T-cell (primary cell): ENCODE data around the gene FBXO42. TPM values are rescaled to one million over a fixed set of nuclear protein-coding genes. Genes with fewer than 3 reads are reported as not detected.

Source experiments
- ATAC-seq, 4 experiments: fragments of 200-7000 bp in 3 of 4; fragments of 150-1000 bp in 1 of 4; cut with Tn5 transposase; replicated peaks in 1 of 4; 1 replicate in 3 of 4; 2 replicates in 1 of 4; pipeline ENCODE4 v1.10.0; 2021; ENCODE audit warnings: moderate library complexity in 3 of 4, mild to moderate bottlenecking in 2 of 4, moderate number of reproducible peaks in 1 of 4
- CTCF ChIA-PET, 2 donors: fragments of 300-600 bp; sonication (Branson Sonifier 250); formaldehyde crosslinking; loops; one replicate each; lab custom pipeline; 2022; ENCODE audit warnings: antibody characterized with exemption in 2 of 2; lab: Charles Lee
- POLR2A ChIA-PET, 2 donors: fragments of 300-600 bp; sonication (Branson Sonifier 250); formaldehyde crosslinking; loops; one replicate each; lab custom pipeline; 2022; ENCODE audit warnings: antibody characterized with exemption in 2 of 2; lab: Charles Lee
- DNase-seq, 35 experiments: peaks; one replicate each; pipeline versions ENCODE4 v3.0.0 to v3.0.0-alpha.2; 2013 to 2023
- H3K27ac ChIP-seq: one replicate; pipeline ENCODE4 v1.5.1; 2013; ENCODE audit warnings: low read length
- H3K27me3 ChIP-seq, 2 experiments: replicated peaks in 1 of 2; 1 replicate in 1 of 2; 2 replicates in 1 of 2; pipeline versions ENCODE4 v1.6.1 to v1.7.0; 2013; ENCODE audit warnings: low read length in 1 of 2, mixed read lengths in 1 of 2; ENCODE audit not compliant: control insufficient read depth in 2 of 2, insufficient read depth in 2 of 2; ENCODE audit errors: extremely low read depth in 1 of 2
- H3K36me3 ChIP-seq, 2 donors: 1 replicate in 1 of 2; 2 replicates in 1 of 2; pipeline versions ENCODE4 v1.6.1 to v1.7.0; 2013; ENCODE audit warnings: low read length in 1 of 2; ENCODE audit not compliant: control insufficient read depth in 2 of 2, insufficient read depth in 1 of 2; ENCODE audit errors: extremely low read depth in 1 of 2
- H3K4me1 ChIP-seq, 2 experiments: 1 replicate in 1 of 2; 2 replicates in 1 of 2; pipeline versions ENCODE4 v1.6.1 to v1.7.0; 2013; ENCODE audit warnings: low read length in 2 of 2, mixed read lengths in 1 of 2; ENCODE audit not compliant: insufficient read depth in 2 of 2, control insufficient read depth in 1 of 2; ENCODE audit errors: extremely low read depth in 1 of 2
- H3K4me3 ChIP-seq, 2 donors: 1 replicate in 1 of 2; 2 replicates in 1 of 2; pipeline versions ENCODE4 v1.5.1 to v1.7.0; 2013; ENCODE audit warnings: mild to moderate bottlenecking in 2 of 2, low read length in 1 of 2, moderate library complexity in 1 of 2; ENCODE audit not compliant: control insufficient read depth in 1 of 2; ENCODE audit errors: extremely low read depth in 1 of 2
- H3K9me3 ChIP-seq: 2 replicates; pipeline ENCODE4 v1.7.0; 2013
- H3K27ac Mint-ChIP-seq, 2 donors: one replicate each; pipeline ENCODE4 v1.8.0; 2020 to 2021; ENCODE audit warnings: mild to moderate bottlenecking in 2 of 2, mixed read lengths in 2 of 2
- H3K27me3 Mint-ChIP-seq, 2 donors: one replicate each; pipeline ENCODE4 v1.8.0; 2021 to 2022; ENCODE audit warnings: mixed read lengths in 2 of 2
- H3K36me3 Mint-ChIP-seq: one replicate; pipeline ENCODE4 v1.8.0; 2021; ENCODE audit warnings: mixed read lengths
- H3K4me1 Mint-ChIP-seq, 3 donors: one replicate each; pipeline ENCODE4 v1.8.0; 2020 to 2022; ENCODE audit warnings: mixed read lengths in 3 of 3, mild to moderate bottlenecking in 1 of 3
- H3K4me3 Mint-ChIP-seq, 3 donors: one replicate each; pipeline ENCODE4 v1.8.0; 2020 to 2022; ENCODE audit warnings: mild to moderate bottlenecking in 3 of 3, mixed read lengths in 3 of 3, moderate library complexity in 3 of 3
- H3K9me3 Mint-ChIP-seq, 3 donors: one replicate each; pipeline ENCODE4 v1.8.0; 2020 to 2022; ENCODE audit warnings: mixed read lengths in 3 of 3
- WGBS: methylation state at CpG from one replicate; pipeline ENCODE4 v1.1.5; 2013; ENCODE audit warnings: missing lambda C conversion rate; ENCODE audit not compliant: insufficient coverage; 5-methylcytosine and 5-hydroxymethylcytosine counted together
- total RNA-seq, 35 experiments: library from RNA in 6 of 35; stranded (reverse) in 6 of 35; fragments of 120-200 nt in 1 of 35; gene quantifications; one replicate each; pipeline versions ENCODE4 v1.2.1 to v1.2.4 and lab custom pipeline; 2013 to 2026

The FBXO42 gene
- total RNA-seq, 5 donors from 2014 or later (not counting 1 experiment from before 2014, with no cell fraction given): 20.6 to 23.4 (median 22.5) TPM

- Mint-ChIP-seq H3K4me3 (peak overlapping the region in 1 of 3 donors; percentile 39), H3K36me3 (peaks cover 23% of the 10 kb centered on the region), H3K27me3 (no peaks in the 10 kb centered on the region), H3K27ac (peak overlapping the region in 1 of 2 donors; percentile 27), H3K9me3 (no peaks in the 10 kb centered on the region), H3K4me1 (peaks cover 73 to 83% (median 81%) of the 10 kb centered on the region in 3 donors)
- Histone ChIP-seq H3K27ac (no peak overlapping the region), H3K27me3 (no peaks in the 10 kb centered on the region), H3K9me3 (no peaks in the 10 kb centered on the region), H3K4me3 (no peak overlapping the region), H3K4me1 (peaks cover 3 to 74% of the 10 kb centered on the region in 2 experiments), H3K36me3 (peaks cover 2 to 9% of the 10 kb centered on the region in 2 donors)
- 100% methylated on average over 1 of the region's 15 CpGs for WGBS
- DNase-seq (no peak), ATAC-seq (no peak)
- POLR2A ChIA-PET: interaction anchor here (0.6 to 0.7 kb wide), 3 partner anchors 18 to 654 kb away, joined by 3 to 4 read pairs (median 4); no protein-coding TSS in a partner anchor
- CTCF ChIA-PET: interaction anchor here in 1 of 2 donors (0.5 kb wide), 1 partner anchor 20 kb away, joined by 4 read pairs; no protein-coding TSS in a partner anchor
Observed at GRCh38 chr1:16375521-16376340, 23.5 kb upstream of the FBXO42 start.

GRCh38 chr1:16374266-16374665 lies 22.0 kb upstream of the FBXO42 start:
- ChIA-PET CTCF (no interaction called here), POLR2A (interaction anchor here (0.6 to 1.1 kb wide), 2 partner anchors 12 to 13 kb away, joined by 3 read pairs; no protein-coding TSS in a partner anchor)
- Mint-ChIP-seq H3K36me3 (peaks cover 23% of the 10 kb centered on the region), H3K9me3 (no peaks in the 10 kb centered on the region), H3K27me3 (no peaks in the 10 kb centered on the region), H3K27ac (peak overlapping the region in 1 of 2 donors; percentile 55), H3K4me3 (peak overlapping the region in 1 of 3 donors; percentile 36), H3K4me1 (peaks cover 70 to 85% (median 83%) of the 10 kb centered on the region in 3 donors)
- no peak for DNase-seq
- ATAC-seq: no peak
- peaks cover 0 to 7% of the 10 kb centered on the region in 2 donors for H3K36me3 ChIP-seq
- no peak overlapping the region for H3K27ac ChIP-seq
- no peaks in the 10 kb centered on the region for H3K9me3 ChIP-seq
- H3K4me3 ChIP-seq: no peak overlapping the region
- H3K27me3 ChIP-seq: no peaks in the 10 kb centered on the region
- peaks cover 3 to 75% of the 10 kb centered on the region in 2 experiments for H3K4me1 ChIP-seq
- WGBS: 80% methylated on average over 1 of the region's 3 CpGs

DNA sequence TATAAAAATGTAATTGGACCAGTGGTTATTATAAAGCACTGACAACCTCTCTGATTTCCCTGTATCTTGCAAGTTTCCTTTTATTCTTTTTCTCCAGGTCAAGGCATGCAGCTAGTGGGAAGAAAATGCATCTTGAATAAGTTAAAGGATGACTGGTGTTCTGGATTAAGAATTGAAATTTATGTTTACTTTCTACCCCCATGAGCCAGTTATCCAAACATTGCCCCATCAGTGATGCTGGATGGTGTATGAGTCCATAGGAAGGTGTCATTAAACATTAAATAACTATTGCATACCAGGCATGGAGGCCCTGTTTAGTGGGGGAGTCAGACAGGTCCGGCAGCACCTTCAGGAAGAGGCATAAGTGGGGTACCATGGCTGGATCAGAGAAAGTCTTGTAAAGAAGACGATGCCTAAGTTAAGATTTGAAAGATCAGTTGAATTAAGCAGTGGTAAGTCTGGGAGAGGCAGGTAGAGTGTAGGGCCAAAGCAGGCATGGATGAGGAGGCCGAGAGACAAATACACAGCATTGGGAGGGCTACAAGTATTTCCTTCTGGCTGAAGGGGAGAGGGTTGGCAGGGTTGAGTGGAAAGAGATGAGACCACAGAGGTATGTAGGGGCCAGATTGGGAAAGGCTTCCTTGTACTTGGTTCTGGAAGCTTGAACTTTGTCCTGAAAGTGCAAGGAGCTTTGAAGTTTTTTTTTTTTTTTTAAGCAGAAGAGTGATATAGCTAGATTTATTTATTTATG lies 20.4 kb upstream of the FBXO42 start:
- WGBS: 92% methylated on average over 3 of the region's 3 CpGs
- H3K4me1 Mint-ChIP-seq: peaks cover 69 to 87% (median 82%) of the 10 kb centered on the region in 3 donors
- CTCF ChIA-PET: interaction anchor here in 1 of 2 donors (1.7 kb wide), 1 partner anchor 9 kb away, joined by 7 read pairs; no protein-coding TSS in a partner anchor
- Histone ChIP-seq H3K4me3 (no peak overlapping the region), H3K9me3 (no peaks in the 10 kb centered on the region), H3K27me3 (no peaks in the 10 kb centered on the region), H3K4me1 (peaks cover 12 to 73% of the 10 kb centered on the region in 2 experiments), H3K36me3 (peaks cover 0 to 6% of the 10 kb centered on the region in 2 donors), H3K27ac (no peak overlapping the region)
- no peak for DNase-seq
- no peak for ATAC-seq
- peak overlapping the region in 1 of 3 donors; percentile 43 for H3K4me3 Mint-ChIP-seq
- POLR2A ChIA-PET: no interaction called here
- H3K9me3 Mint-ChIP-seq: no peaks in the 10 kb centered on the region
- H3K27me3 Mint-ChIP-seq: no peaks in the 10 kb centered on the region
- peaks cover 23% of the 10 kb centered on the region for H3K36me3 Mint-ChIP-seq
- peak overlapping the region in 1 of 2 donors; percentile 79 for H3K27ac Mint-ChIP-seq

GRCh38 chr1:16371725-16372124 lies 19.4 kb upstream of the FBXO42 start:
- H3K4me3 ChIP-seq: no peak overlapping the region
- ChIA-PET POLR2A (no interaction called here), CTCF (interaction anchor here in 1 of 2 donors (0.8 to 1.7 kb wide), 2 partner anchors 8 to 54 kb away, joined by 3 to 7 read pairs; no protein-coding TSS in a partner anchor)
- peak in 1 of 35 experiments; percentile 40 for DNase-seq
- no peak for ATAC-seq
- H3K27me3 ChIP-seq: no peaks in the 10 kb centered on the region
- H3K36me3 ChIP-seq: peaks cover 0 to 6% of the 10 kb centered on the region in 2 donors
- H3K27me3 Mint-ChIP-seq: no peaks in the 10 kb centered on the region
- no peaks in the 10 kb centered on the region for H3K9me3 Mint-ChIP-seq
- peaks cover 23% of the 10 kb centered on the region for H3K36me3 Mint-ChIP-seq
- H3K27ac Mint-ChIP-seq: peak overlapping the region; percentile 39 to 79
- H3K27ac ChIP-seq: no peak overlapping the region
- H3K4me3 Mint-ChIP-seq: peak overlapping the region; percentile 21 to 59 (median 43)
- H3K9me3 ChIP-seq: no peaks in the 10 kb centered on the region
- H3K4me1 ChIP-seq: peaks cover 12 to 65% of the 10 kb centered on the region in 2 experiments
- WGBS: 59% methylated on average over 4 of the region's 5 CpGs
- peaks cover 60 to 79% (median 75%) of the 10 kb centered on the region in 3 donors for H3K4me1 Mint-ChIP-seq

DNA sequence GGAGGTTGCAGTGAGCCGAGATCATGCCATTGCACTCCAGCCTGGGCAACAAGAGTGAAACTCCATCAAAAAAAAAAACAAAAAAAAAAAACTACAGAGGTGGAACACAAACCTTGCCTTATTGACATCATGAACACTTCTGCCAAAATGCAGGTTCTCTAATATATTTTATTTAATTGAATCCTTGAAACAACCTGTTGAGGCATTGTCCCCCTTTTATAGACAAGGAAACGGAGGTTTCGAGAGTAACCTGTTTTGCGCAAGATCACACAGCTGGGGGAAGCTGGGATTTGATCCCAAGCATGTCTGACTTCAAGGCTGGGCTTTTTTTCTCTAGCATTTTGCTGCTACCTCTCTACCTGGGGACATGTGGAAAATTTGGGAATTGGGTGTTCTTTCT lies 17.5 kb upstream of the FBXO42 start:
- Mint-ChIP-seq H3K4me1 (peaks cover 48 to 62% (median 60%) of the 10 kb centered on the region in 3 donors), H3K4me3 (peak overlapping the region in 2 of 3 donors; percentile 96 to 97), H3K27ac (no peak overlapping the region), H3K36me3 (peaks cover 18% of the 10 kb centered on the region), H3K27me3 (no peaks in the 10 kb centered on the region), H3K9me3 (no peaks in the 10 kb centered on the region)
- 86% methylated on average over 1 of the region's 4 CpGs for WGBS
- Histone ChIP-seq H3K4me3 (no peak overlapping the region), H3K27me3 (no peaks in the 10 kb centered on the region), H3K36me3 (peaks cover 0 to 6% of the 10 kb centered on the region in 2 donors), H3K4me1 (peaks cover 15 to 52% of the 10 kb centered on the region in 2 experiments), H3K9me3 (no peaks in the 10 kb centered on the region), H3K27ac (no peak overlapping the region)
- DNase-seq (no peak), ATAC-seq (no peak)
- CTCF ChIA-PET: interaction anchor here in 1 of 2 donors (0.6 kb wide), 1 partner anchor 11 kb away, joined by 3 read pairs; no protein-coding TSS in a partner anchor
- POLR2A ChIA-PET: interaction anchor here (0.7 kb wide), 2 partner anchors 9 to 24 kb away, joined by 3 to 4 read pairs; no protein-coding TSS in a partner anchor
